ENCODE results near the gene CTBP1.
"Not testable (repeated sequence)": the region's sequence is repeated elsewhere in the genome, so short reads cannot be mapped to it uniquely, and the experiment has no call there.

Gene CTBP1

GRCh38 chr4:1239141-1239949, 9.6 kb downstream of the CTBP1 start:
- DNase-seq (ENCODE audit: low read depth in 3 of 3, low spot score in 1 of 3): no peak

DNA sequence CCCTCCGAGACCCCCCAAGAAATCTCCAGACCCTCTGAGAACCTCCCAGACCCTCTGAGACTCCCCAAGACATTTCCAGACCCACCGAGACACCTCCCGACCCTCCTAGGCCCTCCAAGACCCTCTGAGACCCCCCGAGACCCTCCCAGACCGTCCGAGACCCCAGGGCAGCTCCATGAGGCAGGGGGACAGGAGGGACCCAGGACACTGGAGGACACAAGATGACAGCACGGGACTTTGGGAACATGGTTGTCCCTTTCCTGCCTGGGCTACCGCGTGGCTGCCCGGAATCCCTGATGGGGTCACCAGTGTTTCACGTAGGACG, 10.3 kb downstream of the CTBP1 start:
- DNase-seq (ENCODE audit: low read depth in 3 of 3, low spot score in 1 of 3): no peak

DNA sequence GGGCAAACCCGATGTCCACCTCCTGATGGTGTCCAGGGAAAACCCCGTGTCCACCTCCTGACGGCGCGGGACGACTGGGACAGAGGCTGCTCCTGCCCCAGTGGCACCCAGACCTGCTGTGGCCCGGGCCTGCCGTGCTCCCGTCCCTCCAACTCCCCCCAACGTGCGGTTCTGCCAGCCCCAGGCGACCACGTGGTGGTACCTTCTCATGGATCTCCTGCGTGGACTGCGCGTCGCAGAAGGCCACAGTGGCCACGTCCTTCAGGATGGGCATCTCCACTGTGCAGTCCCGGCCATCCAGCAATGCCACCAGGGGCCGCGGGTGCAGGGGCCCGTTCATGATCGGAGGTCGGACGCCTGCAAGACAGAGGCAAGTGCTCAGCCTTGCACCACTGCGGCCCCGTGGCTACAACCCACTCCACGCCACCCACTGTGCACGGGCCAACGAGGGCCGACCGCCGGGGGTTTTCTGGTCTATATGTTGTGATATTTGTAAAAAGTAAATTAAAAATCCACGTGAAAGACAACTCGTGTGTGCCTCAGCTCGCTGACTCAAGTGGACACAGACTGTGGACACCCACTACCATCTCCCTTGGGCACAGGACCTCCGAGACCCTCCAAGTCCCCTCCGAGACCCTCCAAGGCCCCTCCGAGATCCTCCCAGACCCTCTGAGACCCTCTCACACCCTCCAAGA, 10.8 kb downstream of the CTBP1 start:
- DNase-seq (ENCODE audit: low read depth in 3 of 3, low spot score in 1 of 3): no peak

- not testable (repeated sequence) for DNase-seq (ENCODE audit: low read depth in 3 of 3, low spot score in 1 of 3)
These were observed 11.7 kb downstream of the CTBP1 start for GRCh38 chr4:1237261-1237660.

GRCh38 chr4:1236836-1237235, 12.1 kb downstream of the CTBP1 start:
- not testable (repeated sequence) for DNase-seq (ENCODE audit: low read depth in 3 of 3, low spot score in 1 of 3)

GRCh38 chr4:1236103-1236641, 12.8 kb downstream of the CTBP1 start:
- no peak for DNase-seq (ENCODE audit: low read depth in 3 of 3, low spot score in 1 of 3)

DNA sequence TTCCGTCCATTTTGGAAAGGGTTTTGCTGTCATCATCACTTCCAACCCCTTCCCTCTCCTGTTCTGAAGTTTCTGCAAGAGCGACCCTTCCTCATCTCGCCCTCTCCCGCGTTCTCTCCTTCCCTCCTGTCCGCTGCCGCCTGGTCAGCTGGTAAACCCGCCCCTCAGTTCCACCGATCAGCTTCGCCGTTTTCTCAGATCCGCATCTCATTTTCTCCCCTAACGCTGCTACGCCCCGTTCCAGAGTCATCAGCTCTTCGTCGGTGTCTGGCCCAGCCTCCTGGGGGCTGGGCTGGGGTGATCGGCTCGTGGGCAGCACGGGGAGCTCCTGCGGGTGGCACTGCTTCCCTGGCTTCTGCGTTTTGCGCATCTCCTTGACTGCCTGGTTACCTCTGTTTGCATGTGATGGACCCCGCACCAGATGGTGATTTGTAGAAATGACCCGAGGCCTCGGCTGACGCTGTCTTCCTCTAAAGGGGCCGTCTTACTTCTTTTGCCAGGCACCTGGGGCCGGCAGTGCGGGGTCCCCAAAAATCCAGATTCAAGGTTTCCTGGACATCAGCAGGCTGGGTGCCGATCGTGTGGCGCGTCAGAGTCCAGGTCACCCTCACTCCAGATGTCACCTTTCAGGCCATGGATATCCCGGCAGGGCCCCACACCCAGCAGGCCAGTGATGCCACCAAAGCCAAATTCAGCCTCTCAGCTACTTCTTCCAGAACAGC, 13.4 kb downstream of the CTBP1 start:
- DNase-seq (ENCODE audit: low read depth in 3 of 3, low spot score in 1 of 3): no peak

GRCh38 chr4:1234811-1235292, 14.1 kb downstream of the CTBP1 start:
- DNase-seq (ENCODE audit: low read depth in 3 of 3, low spot score in 1 of 3): no peak

DNA sequence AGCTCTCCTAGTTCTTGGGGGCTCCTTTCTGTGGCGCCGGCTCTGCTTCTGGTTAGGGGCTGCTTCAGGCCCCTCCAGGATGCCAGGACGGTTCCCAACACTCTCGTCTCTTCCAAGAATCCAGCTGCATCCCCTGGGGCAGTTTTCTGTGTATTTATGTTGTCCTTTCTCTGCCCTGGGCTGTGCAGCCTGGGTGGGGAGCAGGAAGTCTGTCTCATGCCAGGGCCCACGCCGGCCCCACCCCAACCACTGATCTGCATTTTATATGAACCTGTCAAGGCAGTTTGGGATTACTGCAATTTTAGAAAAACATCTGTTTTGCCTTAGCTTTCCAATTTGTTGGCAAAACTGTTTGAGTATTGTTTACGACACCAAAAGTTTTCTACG, 14.6 kb downstream of the CTBP1 start:
- DNase-seq (ENCODE audit: low read depth in 3 of 3, low spot score in 1 of 3): no peak

GRCh38 chr4:1233641-1234308, 15.2 kb downstream of the CTBP1 start:
- DNase-seq (ENCODE audit: low read depth in 3 of 3, low spot score in 1 of 3): no peak

GRCh38 chr4:1232661-1233621, 16.0 kb downstream of the CTBP1 start:
- no peak for DNase-seq (ENCODE audit: low read depth in 3 of 3, low spot score in 1 of 3)

DNA sequence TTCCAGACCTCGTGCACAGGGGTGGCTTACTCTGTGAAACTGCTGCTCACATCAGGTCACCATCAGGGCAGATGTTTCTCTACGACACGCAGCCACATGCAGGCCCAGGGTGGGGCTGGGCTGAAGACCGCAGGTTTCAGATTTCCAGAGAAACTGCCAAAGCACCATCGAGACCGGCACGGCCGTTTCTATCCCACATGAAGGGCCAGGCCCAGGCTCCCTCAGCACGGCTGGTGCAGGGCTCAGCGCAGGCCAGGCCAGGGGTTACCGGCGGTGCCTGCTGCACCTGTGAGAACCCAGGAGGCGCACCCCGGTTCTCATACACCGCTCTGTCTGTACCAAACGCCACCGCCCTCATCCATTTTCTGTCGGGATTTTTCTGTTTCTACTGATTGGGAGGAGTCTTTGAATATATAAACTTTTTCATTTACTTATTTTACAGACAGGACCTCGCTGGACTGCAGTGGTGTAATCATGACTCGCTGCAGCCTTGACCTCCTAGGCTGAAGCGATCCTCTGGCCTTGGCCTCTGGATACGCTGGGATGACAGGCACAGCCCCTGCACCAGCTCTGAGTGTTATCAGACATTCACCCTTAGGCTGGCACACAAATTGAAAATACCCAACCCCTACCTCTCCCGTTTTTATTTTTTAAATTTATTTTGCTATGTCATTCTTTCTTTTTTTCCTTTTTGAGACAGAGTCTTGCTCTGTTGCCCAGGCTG, 17.1 kb downstream of the CTBP1 start:
- DNase-seq (ENCODE audit: low read depth in 3 of 3, low spot score in 1 of 3): no peak

- DNase-seq (ENCODE audit: low read depth in 3 of 3, low spot score in 1 of 3): no peak
These were observed 17.8 kb downstream of the CTBP1 start for GRCh38 chr4:1230971-1231636.

- no peak for DNase-seq (ENCODE audit: low read depth in 3 of 3, low spot score in 1 of 3)
These were observed 18.6 kb downstream of the CTBP1 start for GRCh38 chr4:1230316-1230715.

DNA sequence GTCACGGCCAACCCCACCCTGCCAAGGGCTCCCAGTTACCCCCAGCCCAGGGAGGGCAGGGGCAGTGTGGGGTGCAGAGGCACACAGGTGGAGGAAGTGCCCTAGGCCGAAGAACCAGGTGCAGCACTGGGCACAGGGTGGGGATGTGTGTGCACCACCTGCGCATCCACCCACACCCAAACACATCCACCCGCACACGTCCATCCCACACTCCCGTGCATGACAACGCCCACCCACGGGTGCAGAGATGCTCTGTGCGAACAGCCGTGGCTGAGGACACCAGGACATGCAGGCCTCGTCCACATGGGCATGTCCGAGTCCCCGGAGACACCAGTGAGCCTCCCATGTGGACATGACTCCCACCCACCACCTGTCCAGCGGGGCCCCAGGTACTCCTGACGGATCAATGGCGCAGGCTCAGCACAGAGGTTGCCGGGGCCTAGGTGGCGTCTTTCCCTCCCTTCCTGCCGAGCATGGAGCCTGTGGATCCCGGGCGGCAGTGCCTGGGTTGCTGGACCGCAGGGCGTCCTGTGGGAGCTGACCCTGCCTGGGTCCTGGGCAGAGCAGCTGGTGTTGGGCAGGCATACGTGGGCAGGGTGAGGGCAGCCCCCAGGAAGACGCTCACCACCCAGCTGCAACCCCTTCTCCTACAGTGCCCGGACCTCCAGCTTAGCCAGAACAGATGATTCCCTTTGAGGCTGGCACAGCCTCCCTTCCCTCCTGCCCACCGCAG, 19.6 kb downstream of the CTBP1 start:
- no peak for DNase-seq (ENCODE audit: low read depth in 3 of 3, low spot score in 1 of 3)

- no peak for DNase-seq (ENCODE audit: low read depth in 3 of 3, low spot score in 1 of 3)
These were observed 21.1 kb downstream of the CTBP1 start for GRCh38 chr4:1227816-1228215.

DNA sequence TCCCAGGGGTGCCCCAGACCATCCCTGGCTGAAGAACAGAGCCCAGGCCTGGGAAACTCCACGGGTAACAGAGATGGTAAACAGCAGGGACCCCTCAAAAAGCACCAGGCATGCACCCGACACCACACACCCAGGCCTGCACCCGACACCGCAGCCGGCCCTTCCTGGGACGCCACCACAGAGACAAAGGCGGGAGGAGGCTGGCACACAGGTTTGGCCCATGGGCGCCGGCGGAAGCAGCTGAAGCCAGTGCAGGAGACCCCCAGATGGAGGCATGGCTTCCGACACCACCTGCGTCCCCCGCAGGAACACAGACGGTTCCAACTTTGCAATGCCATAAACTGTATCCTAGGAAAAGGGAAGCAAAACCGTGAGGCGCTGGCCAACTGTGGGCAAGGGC, 22.3 kb downstream of the CTBP1 start:
- no peak for DNase-seq (ENCODE audit: low read depth in 3 of 3, low spot score in 1 of 3)

GRCh38 chr4:1226144-1226481, 22.8 kb downstream of the CTBP1 start:
- DNase-seq (ENCODE audit: low read depth in 3 of 3, low spot score in 1 of 3): no peak
